RCC 7860 (cell line): ENCODE results near the gene ANTKMT.
"Not testable (repeated sequence)": the region's sequence is repeated elsewhere in the genome, so short reads cannot be mapped to it uniquely, and the experiment has no call there.

ENCODE experiments used
- DNase-seq: peaks from one replicate; pipeline ENCODE4 v3.0.0-alpha.2; 2015; ENCODE audit warnings: low spot score
- FAIRE-seq: peaks from 2 replicates; lab custom pipeline; 2012; peaks lifted over from hg19 to GRCh38; lab: Jason Lieb, UNC

The ANTKMT gene

GRCh38 chr16:739560-740458 is 18.9 kb downstream of the ANTKMT start:
- no peak for FAIRE-seq

GRCh38 chr16:740459-740763 is 19.5 kb downstream of the ANTKMT start:
- no peak for FAIRE-seq
- DNase-seq: no peak

More at GRCh38 chr16:739560-740458, 18.9 kb downstream of the ANTKMT start:
- no peak for DNase-seq

GRCh38 chr16:740764-741505 is 20.0 kb downstream of the ANTKMT start, which contains the start of gene CIAO3:
TSS of gene CIAO3 (minus strand) at chr16:740997. CDS start at chr16:740985, 12 bp downstream.
- DNase-seq: peak; percentile 74
- FAIRE-seq: no peak

- no peak for FAIRE-seq
Measured at GRCh38 chr16:741986-742629, 21.2 kb downstream of the ANTKMT start.

GRCh38 chr16:742894-743293 is 21.9 kb downstream of the ANTKMT start:
- FAIRE-seq, DNase-seq: not testable (repeated sequence)

More at GRCh38 chr16:741986-742629, 21.2 kb downstream of the ANTKMT start:
- no peak for DNase-seq

- no peak for FAIRE-seq
- no peak for DNase-seq
Measured at GRCh38 chr16:743794-744500, 23.0 kb downstream of the ANTKMT start.

- DNase-seq (no peak), FAIRE-seq (no peak)
Measured at GRCh38 chr16:745739-746138, 24.8 kb downstream of the ANTKMT start.

- DNase-seq: no peak
- FAIRE-seq: no peak
Measured at GRCh38 chr16:746637-747036, 25.7 kb downstream of the ANTKMT start.

GRCh38 chr16:747978-748746 is 27.2 kb downstream of the ANTKMT start:
- FAIRE-seq (no peak), DNase-seq (no peak)

- FAIRE-seq (no peak), DNase-seq (no peak)
Measured at GRCh38 chr16:749010-749409, 28.1 kb downstream of the ANTKMT start.

GRCh38 chr16:750485-750884 is 29.5 kb downstream of the ANTKMT start:
- DNase-seq: no peak

GRCh38 chr16:751152-752006 is 30.4 kb downstream of the ANTKMT start:
- no peak for DNase-seq

More at GRCh38 chr16:750485-750884, 29.5 kb downstream of the ANTKMT start:
- no peak for FAIRE-seq

GRCh38 chr16:752007-752312 is 31.0 kb downstream of the ANTKMT start:
- no peak for FAIRE-seq
- no peak for DNase-seq

More at GRCh38 chr16:751152-752006, 30.4 kb downstream of the ANTKMT start:
- no peak for FAIRE-seq

GRCh38 chr16:754121-754607 is 33.2 kb downstream of the ANTKMT start:
- FAIRE-seq, DNase-seq: not testable (repeated sequence)

GRCh38 chr16:754656-755055 is 33.7 kb downstream of the ANTKMT start:
- DNase-seq: no peak
- no peak for FAIRE-seq

GRCh38 chr16:756428-756827 is 35.5 kb downstream of the ANTKMT start:
- no peak for FAIRE-seq
- DNase-seq: no peak

- DNase-seq: no peak
- no peak for FAIRE-seq
Measured at GRCh38 chr16:759110-759910, 38.4 kb downstream of the ANTKMT start.

- FAIRE-seq (no peak), DNase-seq (no peak)
Measured at GRCh38 chr16:760065-760464, 39.1 kb downstream of the ANTKMT start.
